AG08395 (cell line): ENCODE data around the gene CUL4A.
"Not testable (repeated sequence)": the region's sequence is repeated elsewhere in the genome, so short reads cannot be mapped to it uniquely, and the experiment has no call there.

Experiments used
- DNase-seq: peaks from one replicate; pipeline ENCODE4 v3.0.0; 2012; ENCODE audit warnings: mixed read lengths, low spot score

The CUL4A gene

GRCh38 chr13:113239986-113240385, 30.6 kb downstream of the CUL4A start:
- no peak for DNase-seq

GRCh38 chr13:113241623-113242022, 32.2 kb downstream of the CUL4A start:
- not testable (repeated sequence) for DNase-seq

GRCh38 chr13:113243847-113244246, 34.4 kb downstream of the CUL4A start:
- DNase-seq = no peak

- DNase-seq = no peak
These were observed 36.7 kb downstream of the CUL4A start for GRCh38 chr13:113245849-113246796.

- no peak for DNase-seq
These were observed 43.2 kb downstream of the CUL4A start for GRCh38 chr13:113252516-113253095.

GRCh38 chr13:113257908-113258307, 48.5 kb downstream of the CUL4A start:
- not testable (repeated sequence) for DNase-seq

GRCh38 chr13:113258321-113259054, 49.1 kb downstream of the CUL4A start:
- DNase-seq = no peak

- no peak for DNase-seq
These were observed 51.6 kb downstream of the CUL4A start for GRCh38 chr13:113260996-113261395.

GRCh38 chr13:113263016-113263415, 53.6 kb downstream of the CUL4A start:
- not testable (repeated sequence) for DNase-seq

- no peak for DNase-seq
These were observed 58.4 kb downstream of the CUL4A start for GRCh38 chr13:113267642-113268405.

- no peak for DNase-seq
These were observed 62.6 kb downstream of the CUL4A start for GRCh38 chr13:113272031-113272430.

- DNase-seq = no peak
These were observed 63.3 kb downstream of the CUL4A start for GRCh38 chr13:113272701-113273181.

- no peak for DNase-seq
These were observed 63.9 kb downstream of the CUL4A start for GRCh38 chr13:113273321-113273720.

- peak; percentile 48 for DNase-seq
These were observed 64.6 kb downstream of the CUL4A start for GRCh38 chr13:113273851-113274590.

- no peak for DNase-seq
These were observed 65.3 kb downstream of the CUL4A start for GRCh38 chr13:113274721-113275120.

GRCh38 chr13:113275387-113275786, 66.0 kb downstream of the CUL4A start:
- peak; percentile 62 for DNase-seq

- DNase-seq = no peak
These were observed 70.7 kb downstream of the CUL4A start for GRCh38 chr13:113280126-113280525.

- no peak for DNase-seq
These were observed 74.5 kb downstream of the CUL4A start for GRCh38 chr13:113283904-113284303.

GRCh38 chr13:113288880-113289279, 79.5 kb downstream of the CUL4A start:
- no peak for DNase-seq

- no peak for DNase-seq
These were observed 81.7 kb downstream of the CUL4A start for GRCh38 chr13:113291129-113291528.
